Caco-2 (cell line): Measurements from ENCODE around the gene LARGE2. TPM values are rescaled to one million over a fixed set of nuclear protein-coding genes. Genes with fewer than 3 reads are reported as not detected.

Experiments used
- BruUV-seq: library from RNA; stranded (reverse); fragments of 400-500 nt; replicated peaks from 2 replicates; lab custom pipeline; 2021; lab: Mats Ljungman, UMichigan
- CTCF ChIA-PET: fragments of 300-600 bp; sonication (Branson Sonifier 250); formaldehyde crosslinking; loops from one replicate; lab custom pipeline; 2022; ENCODE audit warnings: antibody characterized with exemption; lab: Charles Lee
- POLR2A ChIA-PET: fragments of 300-600 bp; sonication (Branson Sonifier 250); formaldehyde crosslinking; loops from one replicate; lab custom pipeline; 2022; ENCODE audit warnings: antibody characterized with exemption; lab: Charles Lee
- DNase-seq, 2 experiments: peaks; one replicate each; pipeline versions ENCODE4 v3.0.0 to v3.0.0-alpha.2; 2020 to 2022
- H3K27me3 ChIP-seq: replicated peaks from 2 replicates; pipeline ENCODE4 v1.6.0; 2011; ENCODE audit warnings: low read length; ENCODE audit not compliant: control insufficient read depth, insufficient read depth
- H3K36me3 ChIP-seq: 2 replicates; pipeline ENCODE4 v1.5.1; 2011; ENCODE audit warnings: low read length; ENCODE audit not compliant: control insufficient read depth, insufficient read depth
- H3K4me1 ChIP-seq: fragments of 250-450 bp; sonication (Bioruptor Pico); 2 replicates; pipeline ENCODE4 v1.5.1; 2020; ENCODE audit warnings: mild to moderate bottlenecking
- H3K4me3 ChIP-seq: 2 replicates; pipeline ENCODE4 v1.5.1; 2011; ENCODE audit warnings: low read depth, mild to moderate bottlenecking, control low read depth, low read length
- H3K9me3 ChIP-seq: fragments of 250-450 bp; sonication (Bioruptor Pico); 2 replicates; pipeline ENCODE4 v1.5.1; 2020; ENCODE audit warnings: mild to moderate bottlenecking, moderate library complexity
- H3K27ac Mint-ChIP-seq: one replicate; pipeline ENCODE4 v1.8.0; 2022; ENCODE audit warnings: mixed read lengths; ENCODE audit not compliant: unreplicated experiment
- H3K27me3 Mint-ChIP-seq: one replicate; pipeline ENCODE4 v1.8.0; 2022; ENCODE audit warnings: mixed read lengths; ENCODE audit not compliant: insufficient read depth, unreplicated experiment
- H3K36me3 Mint-ChIP-seq: one replicate; pipeline ENCODE4 v1.8.0; 2022; ENCODE audit warnings: mild to moderate bottlenecking, mixed read lengths; ENCODE audit not compliant: insufficient read depth, unreplicated experiment
- H3K4me1 Mint-ChIP-seq: one replicate; pipeline ENCODE4 v1.8.0; 2022; ENCODE audit warnings: low read depth, mixed read lengths; ENCODE audit not compliant: unreplicated experiment
- H3K4me3 Mint-ChIP-seq: one replicate; pipeline ENCODE4 v1.8.0; 2022; ENCODE audit warnings: mild to moderate bottlenecking, moderate library complexity, mixed read lengths; ENCODE audit not compliant: unreplicated experiment
- H3K9me3 Mint-ChIP-seq: one replicate; pipeline ENCODE4 v1.8.0; 2022; ENCODE audit warnings: mixed read lengths; ENCODE audit not compliant: unreplicated experiment
- CTCF ChIP-seq, 2 experiments: fragments of 200-600 bp in 1 of 2; IDR thresholded peaks; 1 replicate in 1 of 2; 2 replicates in 1 of 2; pipeline versions ENCODE4 v1.5.1 to v1.8.0; 2011 to 2022; ENCODE audit warnings: antibody characterized with exemption in 1 of 2, control low read depth in 1 of 2, inconsistent platforms in 1 of 2, low read depth in 1 of 2, low read length in 1 of 2, mild to moderate bottlenecking in 1 of 2, moderate library complexity in 1 of 2; ENCODE audit not compliant: insufficient read depth in 1 of 2, severe bottlenecking in 1 of 2, unreplicated experiment in 1 of 2
- intact Hi-C: fragments of 100-400 bp; cut with micrococcal nuclease; formaldehyde crosslinking; loops from one replicate; pipeline ENCODE4 v1.10.0; 2022; ENCODE audit not compliant: unreplicated experiment
- total RNA-seq: library from RNA; stranded (reverse); gene quantifications from 2 replicates; pipeline ENCODE4 v1.2.3, GENCODE V29; 2022

LARGE2 gene
- total RNA-seq, 1 experiment from 2014 or later, result 67.4 TPM

- Histone ChIP-seq H3K9me3 (no peaks in the 10 kb centered on the region), H3K4me1 (peaks cover 21% of the 10 kb centered on the region), H3K4me3 (no peak overlapping the region), H3K27me3 (no peaks in the 10 kb centered on the region), H3K36me3 (no peaks in the 10 kb centered on the region)
- Mint-ChIP-seq H3K27ac (no peak overlapping the region), H3K9me3 (no peaks in the 10 kb centered on the region), H3K36me3 (no peaks in the 10 kb centered on the region), H3K4me3 (no peak overlapping the region), H3K27me3 (no peaks in the 10 kb centered on the region), H3K4me1 (peaks cover 14% of the 10 kb centered on the region)
- peak; percentile 71 to 80 for DNase-seq
- intact Hi-C loops, result loop anchor here (1.0 kb wide), 1 partner anchor 41 kb away; no protein-coding TSS in a partner anchor
- POLR2A ChIA-PET, result no interaction called here
- BruUV-seq, result no TSS peak
- peak; percentile 92 to 95 for TF ChIP-seq CTCF (IDR thresholded peaks at IDR 0.05; ENCODE audit: insufficient read depth in 1 of 2, low read depth in 1 of 2, low read length in 1 of 2, severe bottlenecking in 1 of 2, unreplicated experiment in 1 of 2)
- CTCF ChIA-PET, result interaction anchor here (0.5 to 5.2 kb wide), 20 partner anchors 16 to 1722 kb away, joined by 3 to 107 read pairs (median 4); partner anchors contain the start of gene CRY2
Observed at GRCh38 chr11:45964911-45965389, 42.5 kb downstream of the LARGE2 start.

- H3K27me3 ChIP-seq, result no peaks in the 10 kb centered on the region
- no TSS peak for BruUV-seq
- H3K36me3 ChIP-seq, result no peaks in the 10 kb centered on the region
- no peak overlapping the region for H3K27ac Mint-ChIP-seq
- H3K9me3 ChIP-seq, result no peaks in the 10 kb centered on the region
- ChIA-PET CTCF (interaction anchor here (5.2 kb wide), 1 partner anchor 39 kb away, joined by 107 read pairs; no protein-coding TSS in a partner anchor), POLR2A (interaction anchor here (0.7 kb wide), 1 partner anchor 105 kb away, joined by 6 read pairs; no protein-coding TSS in a partner anchor)
- H3K4me1 ChIP-seq, result peaks cover 31% of the 10 kb centered on the region
- H3K4me3 ChIP-seq, result no peak overlapping the region
- no peak overlapping the region for H3K4me3 Mint-ChIP-seq
- H3K27me3 Mint-ChIP-seq, result no peaks in the 10 kb centered on the region
- H3K36me3 Mint-ChIP-seq, result no peaks in the 10 kb centered on the region
- TF ChIP-seq CTCF (IDR thresholded peaks at IDR 0.05; ENCODE audit: insufficient read depth in 1 of 2, low read depth in 1 of 2, low read length in 1 of 2, severe bottlenecking in 1 of 2, unreplicated experiment in 1 of 2), result no peak
- intact Hi-C loops, result no loop called here
- DNase-seq, result no peak
- H3K4me1 Mint-ChIP-seq, result peaks cover 14% of the 10 kb centered on the region
- no peaks in the 10 kb centered on the region for H3K9me3 Mint-ChIP-seq
Observed at GRCh38 chr11:45967506-45967905, 45.0 kb downstream of the LARGE2 start.

- H3K4me1 ChIP-seq, result peaks cover 31% of the 10 kb centered on the region
- Mint-ChIP-seq H3K4me3 (no peak overlapping the region), H3K4me1 (peaks cover 14% of the 10 kb centered on the region), H3K36me3 (no peaks in the 10 kb centered on the region), H3K9me3 (no peaks in the 10 kb centered on the region), H3K27me3 (no peaks in the 10 kb centered on the region), H3K27ac (peak overlapping the region; percentile 43)
- H3K27me3 ChIP-seq, result no peaks in the 10 kb centered on the region
- no peaks in the 10 kb centered on the region for H3K9me3 ChIP-seq
- ChIA-PET CTCF (interaction anchor here (1.3 kb wide), 1 partner anchor 38 kb away, joined by 5 read pairs; no protein-coding TSS in a partner anchor), POLR2A (no interaction called here)
- peak in 1 of 2 experiments; percentile 39 for DNase-seq
- TF ChIP-seq CTCF (IDR thresholded peaks at IDR 0.05; ENCODE audit: insufficient read depth in 1 of 2, low read depth in 1 of 2, low read length in 1 of 2, severe bottlenecking in 1 of 2, unreplicated experiment in 1 of 2), result no peak
- H3K36me3 ChIP-seq, result no peaks in the 10 kb centered on the region
- no TSS peak for BruUV-seq
- H3K4me3 ChIP-seq, result no peak overlapping the region
- intact Hi-C loops, result loop anchor here (1.0 kb wide), 1 partner anchor 14 kb away; no protein-coding TSS in a partner anchor
Observed at GRCh38 chr11:45968901-45969300, 46.4 kb downstream of the LARGE2 start.
